Measurements from ENCODE around the gene B3GNT4.
"Not testable (repeated sequence)": the region's sequence is repeated elsewhere in the genome, so short reads cannot be mapped to it uniquely, and the experiment has no call there.

Gene B3GNT4

DNA sequence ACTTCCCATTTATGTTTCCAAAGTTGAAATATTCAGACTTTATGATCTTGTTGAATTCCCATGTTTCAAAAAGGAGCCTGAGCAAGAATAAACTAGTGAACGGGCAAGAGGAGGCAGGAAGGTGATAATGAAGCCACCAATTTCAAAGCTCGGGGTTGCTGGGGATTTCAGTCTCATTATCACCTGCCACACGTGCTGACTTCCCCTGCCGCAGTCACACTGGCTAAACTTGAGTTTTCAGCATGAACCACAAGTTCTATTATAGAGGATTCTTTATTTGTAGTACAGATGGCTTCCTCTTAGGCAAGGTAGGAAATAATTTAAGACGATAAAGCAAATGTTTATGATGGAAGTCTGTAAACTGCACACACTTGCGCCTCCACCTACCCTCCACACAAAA, 40.5 kb downstream of the B3GNT4 start:
- no peaks in the 10 kb centered on the region for H3K4me1 ChIP-seq (ENCODE audit: control insufficient read depth in 2 of 2, insufficient read depth in 2 of 2, low read length in 2 of 2)
- no peaks in the 10 kb centered on the region for H3K9me3 ChIP-seq (ENCODE audit: control insufficient read depth in 2 of 2, low read length in 2 of 2)
- peaks cover 26 to 29% of the 10 kb centered on the region in 2 donors for H3K36me3 ChIP-seq (ENCODE audit: control insufficient read depth in 2 of 2, insufficient read depth in 2 of 2, low read length in 2 of 2)
- no peak overlapping the region for H3K4me3 ChIP-seq (ENCODE audit: low read length in 2 of 2)
- no peaks in the 10 kb centered on the region for H3K27me3 ChIP-seq (ENCODE audit: control insufficient read depth in 2 of 2, insufficient read depth in 2 of 2, low read length in 2 of 2)
- H3K27ac ChIP-seq (ENCODE audit: low read depth in 2 of 2, low read length in 2 of 2): no peak overlapping the region
- H3K9ac ChIP-seq (ENCODE audit: low read depth in 1 of 2, low read length in 2 of 2): no peak overlapping the region

DNA sequence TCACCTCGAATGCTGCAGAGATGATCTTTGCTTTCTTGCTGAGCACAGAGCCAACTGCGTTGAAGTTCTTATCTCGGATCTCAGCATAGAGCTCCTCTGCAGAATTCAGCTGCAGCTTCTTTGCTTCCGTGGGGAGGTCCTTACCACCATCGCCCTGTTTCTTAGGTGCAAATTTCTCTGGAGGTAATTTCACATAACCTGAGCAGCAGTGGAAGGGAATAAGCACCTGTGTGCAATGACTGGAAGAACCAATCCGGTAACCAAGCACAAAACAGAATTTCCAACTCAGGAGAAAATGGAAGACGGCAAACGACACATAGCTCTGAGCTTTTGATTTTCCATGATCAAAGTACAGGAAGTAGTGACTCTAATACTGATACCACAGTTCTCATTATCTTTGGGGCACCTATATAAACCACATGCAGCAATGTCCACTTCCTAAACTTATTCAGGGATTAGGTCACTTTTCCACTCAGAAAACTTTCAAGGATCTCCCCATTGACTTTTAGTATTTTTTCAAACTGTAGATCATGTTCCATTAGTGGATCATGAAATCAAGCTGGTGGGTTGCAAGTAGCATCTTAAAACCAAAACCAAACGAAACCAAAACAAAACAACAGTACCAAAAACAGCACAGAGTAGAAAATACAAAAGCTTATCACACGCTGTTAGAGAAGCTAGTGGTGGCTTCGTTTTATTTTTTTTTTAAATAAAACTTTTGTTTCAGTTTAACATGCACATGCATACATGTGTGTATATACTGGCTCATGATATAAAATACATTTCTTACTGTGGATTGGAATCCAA, 41.3 kb downstream of the B3GNT4 start:
- Histone ChIP-seq H3K9ac (ENCODE audit: low read depth in 1 of 2, low read length in 2 of 2) (no peak overlapping the region), H3K4me1 (ENCODE audit: control insufficient read depth in 2 of 2, insufficient read depth in 2 of 2, low read length in 2 of 2) (no peaks in the 10 kb centered on the region), H3K9me3 (ENCODE audit: control insufficient read depth in 2 of 2, low read length in 2 of 2) (no peaks in the 10 kb centered on the region), H3K27me3 (ENCODE audit: control insufficient read depth in 2 of 2, insufficient read depth in 2 of 2, low read length in 2 of 2) (no peaks in the 10 kb centered on the region), H3K27ac (ENCODE audit: low read depth in 2 of 2, low read length in 2 of 2) (no peak overlapping the region), H3K36me3 (ENCODE audit: control insufficient read depth in 2 of 2, insufficient read depth in 2 of 2, low read length in 2 of 2) (peaks cover 25 to 37% of the 10 kb centered on the region in 2 donors), H3K4me3 (ENCODE audit: low read length in 2 of 2) (peak overlapping the region in 1 of 2 donors; percentile 16)

DNA sequence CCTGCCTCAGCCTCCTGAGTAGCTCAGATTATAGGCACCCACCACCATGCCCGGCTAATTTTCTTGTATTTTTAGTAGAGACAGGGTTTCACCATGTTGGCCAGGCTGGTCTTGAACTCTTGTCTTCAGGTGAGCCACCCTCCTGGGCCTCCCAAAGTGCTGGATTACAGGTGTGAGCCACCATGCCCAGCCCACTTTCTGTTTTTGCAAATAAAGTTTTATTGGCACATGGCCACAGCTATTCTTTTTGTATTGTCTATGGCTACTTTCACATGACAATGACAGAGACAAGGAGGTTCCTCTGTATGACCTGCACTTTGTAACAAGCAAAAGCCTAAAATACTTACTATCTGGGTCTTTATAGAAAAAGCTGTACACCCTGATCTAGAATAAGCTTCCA, 42.0 kb downstream of the B3GNT4 start:
- no peak overlapping the region for H3K4me3 ChIP-seq (ENCODE audit: low read length in 2 of 2)
- no peaks in the 10 kb centered on the region for H3K27me3 ChIP-seq (ENCODE audit: control insufficient read depth in 2 of 2, insufficient read depth in 2 of 2, low read length in 2 of 2)
- H3K27ac ChIP-seq (ENCODE audit: low read depth in 2 of 2, low read length in 2 of 2): no peak overlapping the region
- no peaks in the 10 kb centered on the region for H3K9me3 ChIP-seq (ENCODE audit: control insufficient read depth in 2 of 2, low read length in 2 of 2)
- no peaks in the 10 kb centered on the region for H3K4me1 ChIP-seq (ENCODE audit: control insufficient read depth in 2 of 2, insufficient read depth in 2 of 2, low read length in 2 of 2)
- H3K9ac ChIP-seq (ENCODE audit: low read depth in 1 of 2, low read length in 2 of 2): no peak overlapping the region
- peaks cover 24 to 43% of the 10 kb centered on the region in 2 donors for H3K36me3 ChIP-seq (ENCODE audit: control insufficient read depth in 2 of 2, insufficient read depth in 2 of 2, low read length in 2 of 2)

DNA sequence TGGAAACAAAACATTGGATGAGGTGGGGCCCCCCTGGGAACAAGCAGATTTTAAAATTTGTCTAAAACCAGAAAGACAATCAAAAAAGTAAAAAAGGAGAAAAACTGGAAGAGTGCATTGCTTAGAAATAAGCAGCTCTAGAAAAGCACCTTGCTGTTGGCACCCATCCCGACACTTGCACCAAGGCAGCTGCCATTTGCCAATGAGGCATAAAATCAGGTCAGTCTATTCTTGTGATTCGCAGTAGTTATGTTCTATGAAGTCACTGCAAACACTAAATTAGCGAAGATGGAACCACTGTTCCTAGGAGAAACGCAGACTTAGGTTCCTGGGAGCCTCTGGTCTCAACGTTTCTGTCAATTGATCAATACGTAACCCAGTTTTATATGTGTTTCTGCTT, 46.5 kb downstream of the B3GNT4 start:
- H3K9ac ChIP-seq (ENCODE audit: low read depth in 1 of 2, low read length in 2 of 2): no peak overlapping the region
- H3K4me3 ChIP-seq (ENCODE audit: low read length in 2 of 2): no peak overlapping the region
- H3K27ac ChIP-seq (ENCODE audit: low read depth in 2 of 2, low read length in 2 of 2): no peak overlapping the region
- H3K36me3 ChIP-seq (ENCODE audit: control insufficient read depth in 2 of 2, insufficient read depth in 2 of 2, low read length in 2 of 2): peaks cover 20 to 43% of the 10 kb centered on the region in 2 donors
- no peaks in the 10 kb centered on the region for H3K27me3 ChIP-seq (ENCODE audit: control insufficient read depth in 2 of 2, insufficient read depth in 2 of 2, low read length in 2 of 2)
- no peaks in the 10 kb centered on the region for H3K4me1 ChIP-seq (ENCODE audit: control insufficient read depth in 2 of 2, insufficient read depth in 2 of 2, low read length in 2 of 2)
- no peaks in the 10 kb centered on the region for H3K9me3 ChIP-seq (ENCODE audit: control insufficient read depth in 2 of 2, low read length in 2 of 2)

DNA sequence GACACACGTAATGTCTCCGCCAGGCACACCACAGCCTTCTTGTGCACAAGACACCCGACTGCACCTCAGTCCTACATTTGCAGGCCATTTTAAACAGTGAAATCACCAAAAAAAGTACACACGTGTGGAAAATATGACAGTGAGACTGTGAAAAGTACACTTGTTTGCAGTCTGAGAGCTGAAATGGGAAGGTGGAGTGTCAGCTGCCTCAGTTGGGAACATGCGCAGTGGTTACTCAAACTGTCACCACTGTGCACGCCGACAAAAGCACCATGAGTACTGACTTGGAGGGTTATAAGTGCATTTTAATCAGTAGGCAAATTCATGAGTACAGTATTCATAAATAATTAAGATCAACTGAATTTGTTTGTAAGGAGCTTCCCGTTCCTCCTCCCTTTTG, 47.0 kb downstream of the B3GNT4 start:
- Histone ChIP-seq H3K27me3 (ENCODE audit: control insufficient read depth in 2 of 2, insufficient read depth in 2 of 2, low read length in 2 of 2) (no peaks in the 10 kb centered on the region), H3K4me1 (ENCODE audit: control insufficient read depth in 2 of 2, insufficient read depth in 2 of 2, low read length in 2 of 2) (no peaks in the 10 kb centered on the region), H3K27ac (ENCODE audit: low read depth in 2 of 2, low read length in 2 of 2) (no peak overlapping the region), H3K9ac (ENCODE audit: low read depth in 1 of 2, low read length in 2 of 2) (no peak overlapping the region), H3K9me3 (ENCODE audit: control insufficient read depth in 2 of 2, low read length in 2 of 2) (no peaks in the 10 kb centered on the region), H3K36me3 (ENCODE audit: control insufficient read depth in 2 of 2, insufficient read depth in 2 of 2, low read length in 2 of 2) (peaks cover 20 to 43% of the 10 kb centered on the region in 2 donors), H3K4me3 (ENCODE audit: low read length in 2 of 2) (no peak overlapping the region)

DNA sequence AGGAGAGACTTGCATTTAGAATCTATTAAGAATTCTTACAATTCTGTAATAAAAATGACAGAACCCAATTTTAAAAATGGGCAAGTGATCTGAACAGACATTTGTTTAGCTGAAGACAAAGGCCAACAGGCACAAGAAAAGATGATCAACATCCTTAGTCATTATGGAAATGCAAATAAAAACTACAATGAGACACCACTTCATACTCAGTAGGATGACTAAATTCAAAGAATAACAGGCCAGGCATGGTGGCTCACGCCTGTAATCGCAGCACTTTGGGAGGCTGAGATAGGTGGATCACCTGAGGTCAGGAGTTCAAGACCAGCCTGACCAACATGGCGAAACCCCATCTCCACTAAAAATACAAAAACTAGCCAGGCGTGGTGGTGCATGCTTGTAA, 55.0 kb downstream of the B3GNT4 start:
- H3K27ac ChIP-seq (ENCODE audit: low read depth in 2 of 2, low read length in 2 of 2); H3K9ac ChIP-seq (ENCODE audit: low read depth in 1 of 2, low read length in 2 of 2); H3K4me3 ChIP-seq (ENCODE audit: low read length in 2 of 2); H3K4me1 ChIP-seq (ENCODE audit: control insufficient read depth in 2 of 2, insufficient read depth in 2 of 2, low read length in 2 of 2); H3K27me3 ChIP-seq (ENCODE audit: control insufficient read depth in 2 of 2, insufficient read depth in 2 of 2, low read length in 2 of 2); H3K9me3 ChIP-seq (ENCODE audit: control insufficient read depth in 2 of 2, low read length in 2 of 2): not testable (repeated sequence)
- peaks cover 13 to 43% of the 10 kb centered on the region in 2 donors for H3K36me3 ChIP-seq (ENCODE audit: control insufficient read depth in 2 of 2, insufficient read depth in 2 of 2, low read length in 2 of 2)

Data from mucosa of rectum (tissue), 2 donors.